ENCODE results near the gene PRXL2A.
"Not testable (repeated sequence)": the region's sequence is repeated elsewhere in the genome, so short reads cannot be mapped to it uniquely, and the experiment has no call there.

The PRXL2A gene

DNA sequence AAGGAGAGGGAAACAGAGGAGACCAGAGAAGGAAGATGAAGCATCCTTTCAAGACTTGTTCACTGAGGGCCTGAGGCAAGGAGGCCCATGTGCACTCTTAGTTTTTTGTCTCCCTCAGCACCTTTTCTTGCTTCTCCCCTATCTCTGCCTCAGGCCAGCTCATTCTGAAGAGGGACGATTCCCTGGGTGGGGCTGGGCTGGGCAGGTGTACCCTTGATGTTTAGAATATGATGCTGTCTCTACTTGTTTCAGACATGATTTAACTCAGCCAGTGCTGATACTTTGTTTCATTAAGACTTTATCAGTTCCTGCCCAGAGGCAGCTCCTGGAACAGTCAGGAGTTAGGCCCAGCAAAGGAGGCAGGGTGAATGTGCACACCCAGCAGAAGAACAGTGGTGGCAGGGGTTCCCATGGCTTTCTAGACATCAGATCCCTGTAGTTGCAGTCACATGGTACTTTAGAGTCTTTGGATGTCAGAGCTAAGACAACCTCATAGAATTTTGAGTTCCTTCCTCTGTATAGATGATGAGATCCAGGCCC, 3.4 kb downstream of the PRXL2A start:
- no peak for DNase-seq

DNA sequence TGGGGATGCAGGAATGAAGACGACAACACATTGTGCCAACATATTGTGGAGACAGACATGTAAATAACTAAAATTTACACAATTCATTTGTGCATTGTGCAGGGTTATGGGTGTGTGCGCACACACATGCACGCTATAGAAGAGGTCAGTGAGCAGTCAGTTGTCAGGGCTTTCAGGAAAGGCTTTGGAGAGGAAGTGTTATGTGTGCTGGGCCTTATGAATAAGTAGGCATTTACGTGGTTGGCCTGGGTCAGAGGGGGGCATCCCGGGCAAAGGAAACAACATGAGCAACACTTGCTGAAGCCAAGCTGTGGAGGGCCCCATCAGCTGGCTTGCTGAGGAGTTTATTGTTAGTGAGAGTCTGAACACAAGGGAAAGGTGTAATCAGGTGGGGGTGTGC, 4.1 kb downstream of the PRXL2A start:
- DNase-seq = no peak

DNA sequence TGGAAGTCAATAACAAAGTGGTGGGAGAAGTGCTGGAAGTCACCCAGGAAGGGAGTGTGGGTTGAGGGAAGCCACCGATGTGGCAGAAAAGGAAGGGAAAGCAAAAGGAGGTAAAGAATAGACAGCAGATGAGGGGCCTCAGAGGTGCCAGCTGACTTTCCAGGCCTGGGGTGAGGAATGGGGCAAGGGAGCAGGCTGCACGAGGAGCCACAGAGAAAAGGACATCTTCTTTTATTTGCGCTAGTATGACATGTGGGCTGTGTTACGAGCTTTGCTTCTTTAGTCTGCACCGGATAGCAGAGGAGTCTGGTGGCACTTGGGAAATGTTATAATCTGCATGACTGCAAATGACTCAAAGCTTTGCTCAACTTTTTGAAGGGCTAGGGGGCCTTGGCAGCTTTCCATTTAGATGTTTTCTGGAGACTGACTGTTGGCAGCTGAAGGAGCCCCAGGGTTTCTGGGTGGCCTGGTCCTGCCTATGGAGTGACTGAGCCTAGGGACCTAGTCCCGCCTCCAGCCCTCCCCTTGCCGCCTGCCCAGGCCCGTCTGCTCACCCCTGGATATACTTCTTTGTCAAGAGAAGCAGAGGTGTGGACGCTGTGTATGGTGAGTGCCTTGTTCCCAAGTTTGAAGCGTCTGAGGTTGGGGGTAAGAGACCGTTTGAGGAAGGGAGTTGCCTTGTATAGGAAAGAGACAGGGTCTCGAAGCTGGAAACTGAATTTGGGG, 5.1 kb downstream of the PRXL2A start:
- peak; percentile 91 for DNase-seq

DNA sequence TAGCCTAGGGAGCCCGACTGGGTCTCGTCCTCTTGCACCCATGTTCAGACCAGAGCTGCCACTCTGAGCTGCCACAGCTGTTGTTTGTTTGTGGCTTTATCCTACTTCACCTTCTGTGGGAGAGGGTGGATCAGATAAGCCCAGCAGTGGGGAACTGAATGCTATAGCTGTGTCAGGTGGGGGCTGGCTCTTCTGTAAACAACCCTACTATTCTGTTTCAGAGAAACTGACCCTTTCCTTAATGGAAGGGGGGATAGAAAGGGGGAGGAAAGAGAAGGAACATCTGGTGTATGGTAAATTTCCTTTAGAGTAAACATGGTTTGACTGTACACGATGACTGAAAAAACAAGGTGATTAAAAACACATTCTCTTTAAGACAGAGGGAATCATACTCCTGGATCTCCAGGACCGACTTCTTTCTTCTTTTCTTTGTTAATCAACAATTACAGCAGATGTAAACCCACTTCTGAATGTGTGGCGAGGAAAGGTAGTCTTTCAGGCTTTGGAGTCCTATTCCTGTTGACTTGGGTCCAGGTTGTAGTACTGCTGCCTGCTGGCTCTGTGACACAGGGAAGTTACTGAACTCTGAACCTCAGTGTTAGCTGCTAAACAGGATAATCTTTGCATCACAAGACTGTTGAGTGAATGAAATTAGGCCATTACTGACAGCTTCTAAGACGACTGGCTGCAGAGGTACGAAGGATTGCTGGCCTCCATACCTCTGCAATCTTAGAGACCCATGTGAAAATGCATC, 6.0 kb downstream of the PRXL2A start:
- DNase-seq = no peak

DNA sequence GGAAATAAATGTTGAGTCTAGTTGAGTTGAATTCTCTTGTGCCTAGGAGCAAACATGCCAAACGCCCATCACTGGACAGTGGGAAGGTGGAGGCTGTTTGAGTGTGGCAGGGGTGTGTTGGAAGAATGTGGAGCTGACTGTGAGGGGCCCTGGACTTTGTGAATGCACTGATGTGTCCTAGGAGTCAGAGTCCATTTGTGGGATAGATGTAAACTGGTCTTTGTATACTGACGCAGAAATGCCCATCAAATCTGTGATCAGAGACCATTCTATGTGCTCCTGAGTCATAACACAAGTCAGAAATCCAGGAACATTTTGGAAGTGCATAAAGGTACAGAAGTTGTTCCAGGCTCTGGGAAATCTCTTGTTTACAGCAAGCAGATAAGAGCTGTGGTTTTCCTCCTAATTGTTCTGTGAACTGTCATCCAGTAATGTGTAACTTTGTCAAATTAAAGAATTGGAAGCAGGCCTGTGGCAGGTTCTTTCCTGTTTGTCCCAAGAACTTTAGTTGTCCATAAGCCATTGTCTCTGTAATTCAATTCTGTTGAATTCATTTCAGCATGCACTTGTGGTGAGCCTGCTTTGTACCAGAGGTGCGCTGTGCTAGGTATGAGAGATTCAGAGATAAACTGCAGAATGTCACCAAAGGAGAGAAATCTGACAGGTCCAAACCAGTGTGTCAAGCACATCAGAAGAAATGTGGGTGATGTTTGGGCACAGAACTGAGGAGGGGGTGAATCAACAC, 7.6 kb downstream of the PRXL2A start:
- DNase-seq = no peak

DNA sequence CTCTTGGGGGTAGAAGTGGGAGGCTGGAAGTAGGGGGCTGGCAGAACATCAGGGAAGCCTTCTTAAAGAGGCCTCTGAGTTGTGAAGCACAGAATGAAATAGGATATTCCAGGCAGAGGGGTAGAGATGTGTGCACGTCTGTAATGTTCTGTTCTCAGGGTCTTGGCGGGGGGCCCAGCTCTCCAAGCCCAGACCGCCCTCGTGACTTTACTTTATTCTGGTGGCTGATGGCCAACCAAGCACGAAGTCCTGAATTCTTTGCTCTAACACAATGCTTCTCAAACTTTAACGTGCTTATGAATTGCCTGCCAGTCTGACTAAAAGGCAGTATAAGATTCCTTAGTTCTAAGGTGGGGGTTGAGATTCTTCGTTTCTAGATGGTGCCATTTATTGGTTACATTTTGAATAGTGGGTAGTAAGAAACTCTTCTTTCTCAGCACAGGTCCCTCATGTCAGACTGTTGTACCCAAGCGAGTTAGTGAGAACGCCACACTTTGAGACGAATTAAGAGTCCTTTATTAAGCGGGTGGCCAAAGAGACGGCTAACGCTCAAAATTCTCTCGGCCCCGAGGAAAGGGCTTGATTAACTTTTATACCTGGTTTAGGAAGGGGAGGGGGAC, 8.2 kb downstream of the PRXL2A start:
- DNase-seq = peak; percentile 38

DNA sequence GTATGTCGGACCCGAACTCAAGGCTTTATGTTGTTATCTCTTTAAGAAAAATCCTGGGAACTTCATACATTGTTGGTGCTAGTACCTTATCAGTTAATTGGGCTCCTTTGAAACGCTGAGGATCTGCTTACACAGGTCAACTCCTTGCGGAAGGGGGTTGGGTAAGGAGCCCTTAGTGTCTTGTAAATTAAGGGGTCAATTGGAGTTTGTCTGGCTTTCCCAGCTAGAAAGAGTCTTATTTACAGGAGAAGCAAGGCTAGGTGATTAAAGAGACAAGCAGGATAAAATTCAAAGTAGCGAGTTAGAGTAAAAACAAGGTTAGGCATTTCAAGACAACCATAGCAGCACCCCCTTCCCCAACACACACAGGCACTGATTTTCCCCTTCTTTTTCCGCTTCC, 8.9 kb downstream of the PRXL2A start:
- not testable (repeated sequence) for DNase-seq

DNA sequence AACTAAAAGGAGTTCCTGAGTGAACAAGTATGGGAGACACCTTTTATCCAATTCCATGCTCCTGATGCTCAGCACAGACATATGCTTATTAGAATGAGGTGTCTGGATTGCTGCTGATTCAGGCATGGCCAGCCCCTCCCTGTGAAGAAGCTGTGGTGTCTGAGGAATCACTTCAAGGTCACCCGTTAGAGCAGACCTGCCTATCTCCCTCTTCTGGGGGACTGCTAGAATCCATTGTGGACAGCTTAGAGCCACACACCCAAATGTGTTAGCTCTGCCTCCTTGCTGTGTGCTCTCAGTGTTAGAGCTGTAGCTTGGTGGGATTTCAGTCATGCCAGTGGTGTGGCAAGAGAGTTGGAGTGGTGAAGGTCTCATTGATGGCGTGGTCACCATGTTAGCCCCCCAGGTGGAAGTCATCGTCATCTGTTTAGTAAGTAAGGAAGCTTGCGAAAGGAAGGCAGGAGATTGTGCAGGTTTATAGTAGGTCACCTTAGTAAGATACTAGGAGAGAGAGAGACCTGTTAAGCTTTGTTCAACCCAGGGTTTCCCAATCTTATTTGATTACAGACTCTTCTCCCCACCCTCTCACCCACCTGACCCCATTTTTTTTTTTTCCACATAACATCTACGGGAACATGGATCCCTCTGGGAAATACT, 12.8 kb downstream of the PRXL2A start:
- no peak for DNase-seq

DNA sequence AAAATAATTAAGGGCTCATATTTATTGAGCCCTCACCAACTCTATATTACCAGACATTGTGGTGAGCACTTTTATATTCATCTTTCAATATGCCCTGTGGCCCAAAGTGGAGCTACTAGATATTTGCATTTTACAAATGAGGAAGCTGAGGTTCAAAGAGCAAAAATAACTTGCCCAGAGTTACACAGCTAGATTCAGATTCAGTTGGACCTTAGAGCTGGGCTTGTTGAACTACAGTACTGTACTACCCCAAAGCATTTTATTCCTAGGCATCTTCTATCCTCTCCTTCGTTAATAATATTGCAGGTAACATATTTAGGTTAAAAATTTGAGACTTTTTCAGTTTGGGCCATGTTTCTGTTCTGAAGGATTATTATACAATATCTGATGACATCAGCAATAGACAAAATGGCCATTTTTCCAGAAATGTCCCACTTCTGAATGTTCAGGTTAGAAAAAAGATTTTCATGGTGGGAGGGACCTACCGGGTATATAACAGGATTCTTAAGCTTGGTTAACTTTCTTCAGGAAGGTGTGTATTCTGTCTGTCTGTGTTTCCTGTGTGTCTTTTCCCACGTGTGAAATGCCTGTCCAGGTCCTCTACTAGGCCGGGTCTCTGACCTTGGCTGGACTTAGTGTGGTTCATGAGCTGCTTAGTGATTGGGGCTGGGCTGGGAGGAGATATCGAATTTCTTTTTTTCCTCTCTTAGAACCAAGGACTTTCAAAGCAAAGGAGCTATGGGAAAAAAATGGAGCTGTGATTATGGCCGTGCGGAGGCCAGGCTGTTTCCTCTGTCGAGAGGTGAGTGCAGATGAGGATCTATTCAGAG, 13.6 kb downstream of the PRXL2A start:
- DNase-seq = no peak

DNA sequence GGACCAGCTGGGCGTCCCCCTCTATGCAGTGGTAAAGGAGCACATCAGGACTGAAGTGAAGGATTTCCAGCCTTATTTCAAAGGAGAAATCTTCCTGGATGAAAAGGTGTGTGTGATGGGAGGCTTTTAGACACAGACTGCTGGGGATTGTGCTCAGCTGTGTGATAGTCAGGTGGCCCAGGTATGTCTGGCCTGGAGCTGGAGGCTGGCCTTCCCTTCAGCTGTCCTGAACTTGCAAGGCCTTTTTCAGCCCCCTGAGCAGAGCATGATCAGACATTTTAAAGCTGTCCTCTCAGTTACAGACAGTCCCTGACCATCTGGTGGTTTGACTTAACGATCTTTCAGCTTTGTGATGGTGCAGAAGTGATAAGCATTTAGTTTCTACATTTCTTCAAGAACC, 17.6 kb downstream of the PRXL2A start:
- no peak for DNase-seq

DNA sequence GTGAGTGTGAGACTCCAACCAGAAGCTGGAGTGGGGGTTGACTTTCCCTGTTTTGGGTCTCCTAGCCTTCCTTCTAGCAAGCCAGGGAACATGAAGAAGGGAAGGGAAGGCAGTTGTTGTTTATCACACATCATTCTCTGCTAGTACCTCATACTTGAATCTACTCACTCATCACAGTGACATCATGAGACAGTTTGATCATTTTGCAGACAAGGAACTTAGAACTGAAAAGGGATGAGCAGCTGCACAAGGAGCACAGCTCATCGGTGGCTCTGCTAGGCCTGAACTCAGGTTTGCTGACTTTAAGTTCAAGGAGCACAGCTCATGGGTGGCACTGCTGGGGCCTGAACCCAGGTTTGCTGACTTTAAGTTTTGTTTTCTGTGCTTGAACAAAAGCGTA, 19.2 kb downstream of the PRXL2A start:
- DNase-seq = no peak

DNA sequence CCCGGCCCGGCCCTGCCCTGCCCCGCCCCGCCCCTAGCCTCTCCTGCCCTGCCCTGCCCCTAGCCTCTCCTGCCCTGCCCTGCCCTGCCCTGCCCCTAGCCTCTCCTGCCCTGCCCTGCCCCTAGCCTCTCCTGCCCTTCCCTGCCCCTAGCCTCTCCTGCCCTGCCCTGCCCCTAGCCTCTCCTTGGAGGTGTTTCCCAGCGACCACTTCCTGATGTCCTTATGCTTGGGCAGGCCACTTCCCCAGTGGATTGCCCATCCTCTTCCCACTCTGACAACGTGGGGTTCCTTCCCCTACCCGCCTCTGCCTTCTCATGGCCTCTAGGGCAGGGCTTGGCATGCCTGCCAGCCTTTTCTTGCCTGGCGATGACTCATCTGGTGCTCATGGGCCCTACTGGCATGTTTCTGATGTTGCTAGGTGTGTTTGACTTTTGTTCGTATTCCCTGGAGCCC, 21.2 kb downstream of the PRXL2A start:
- DNase-seq = no peak

DNA sequence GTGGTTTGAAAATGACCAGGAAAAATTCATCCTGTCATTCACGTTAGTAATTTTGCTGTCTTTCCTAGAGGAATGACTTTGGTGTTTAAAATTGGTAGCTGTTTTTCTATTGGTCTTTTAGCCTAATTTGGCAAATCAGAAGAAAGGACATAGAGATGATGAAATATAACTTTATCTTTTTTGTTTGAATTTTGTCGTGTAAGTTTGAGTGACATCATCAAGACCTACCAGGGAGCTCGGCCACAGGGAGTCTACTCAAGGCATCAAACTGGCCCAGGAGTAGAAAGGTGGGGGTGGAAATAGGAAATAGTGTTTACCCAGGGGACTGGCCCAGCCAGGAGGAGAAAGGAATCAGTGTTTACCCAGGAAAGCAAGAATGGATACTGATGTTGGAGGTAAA, 24.8 kb downstream of the PRXL2A start:
- no peak for DNase-seq

DNA sequence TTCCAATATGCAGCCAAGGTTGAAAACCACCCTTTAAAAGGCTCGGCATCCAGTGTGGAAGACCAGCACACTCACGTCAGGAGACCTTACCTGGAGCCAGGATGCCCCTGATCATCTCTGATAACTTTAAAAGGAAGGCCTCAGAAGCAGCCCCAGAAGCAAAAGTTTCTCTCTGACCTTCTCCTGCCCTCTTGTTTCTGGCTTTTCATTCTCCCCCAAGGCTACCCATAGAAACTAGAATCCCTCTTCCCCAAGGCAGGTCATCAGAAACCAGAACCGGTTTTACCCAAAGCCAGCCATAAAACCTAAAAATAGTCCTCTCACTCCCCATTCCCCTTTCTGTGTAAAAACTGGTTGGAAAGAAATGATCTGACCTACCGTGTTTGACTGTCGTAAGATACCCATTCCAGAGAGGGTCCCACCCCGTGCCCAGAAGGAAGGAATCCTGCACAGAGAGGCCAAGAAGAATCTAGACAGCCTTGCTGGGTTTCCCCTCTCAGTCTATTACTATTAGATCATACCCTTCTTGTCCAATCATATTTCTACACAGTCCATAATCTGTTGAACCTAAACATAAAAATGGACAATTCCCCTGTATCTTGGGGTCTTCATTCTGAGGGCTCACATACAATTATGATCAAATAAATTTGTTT, 28.2 kb downstream of the PRXL2A start:
- DNase-seq = no peak

DNA sequence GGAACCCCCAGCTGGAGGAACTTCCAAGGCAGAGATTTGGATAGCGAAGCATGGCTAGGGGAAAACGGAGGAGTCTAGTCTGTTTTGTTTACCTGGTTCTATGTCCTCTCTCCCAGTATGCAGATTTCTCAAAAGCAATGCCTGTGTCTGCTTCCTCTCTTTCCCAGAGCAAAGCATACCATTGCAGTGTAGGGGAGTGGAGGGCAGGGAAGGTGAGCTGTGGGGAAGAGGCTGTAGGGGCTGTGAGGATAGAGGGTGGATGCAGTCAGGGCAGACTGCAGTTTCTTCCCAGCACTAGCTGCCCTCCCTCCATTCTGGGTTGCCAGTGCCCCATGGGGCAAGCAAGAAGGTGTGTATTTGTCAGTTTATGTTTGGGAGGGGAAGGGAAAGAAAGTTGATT, 28.9 kb downstream of the PRXL2A start:
- no peak for DNase-seq

DNA sequence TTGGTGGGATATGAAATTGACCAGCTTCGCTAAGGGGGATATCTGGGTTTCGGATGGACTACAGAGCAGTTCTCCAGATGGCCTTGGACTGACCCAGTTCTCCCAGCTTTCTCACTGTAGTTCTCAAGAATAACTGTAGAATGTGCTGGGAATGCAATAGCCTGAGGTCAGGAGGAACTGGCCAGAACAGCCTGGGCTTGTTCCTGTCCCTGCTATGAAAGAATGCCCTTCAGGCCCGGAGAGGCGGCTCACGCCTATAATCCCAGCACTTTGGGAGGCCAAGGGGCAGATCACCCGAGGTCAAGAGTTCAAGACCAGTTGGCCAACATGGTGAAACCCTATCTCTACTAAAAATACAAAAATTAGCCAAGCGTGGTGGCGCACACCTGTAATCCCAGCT, 33.5 kb downstream of the PRXL2A start:
- DNase-seq = no peak

DNA sequence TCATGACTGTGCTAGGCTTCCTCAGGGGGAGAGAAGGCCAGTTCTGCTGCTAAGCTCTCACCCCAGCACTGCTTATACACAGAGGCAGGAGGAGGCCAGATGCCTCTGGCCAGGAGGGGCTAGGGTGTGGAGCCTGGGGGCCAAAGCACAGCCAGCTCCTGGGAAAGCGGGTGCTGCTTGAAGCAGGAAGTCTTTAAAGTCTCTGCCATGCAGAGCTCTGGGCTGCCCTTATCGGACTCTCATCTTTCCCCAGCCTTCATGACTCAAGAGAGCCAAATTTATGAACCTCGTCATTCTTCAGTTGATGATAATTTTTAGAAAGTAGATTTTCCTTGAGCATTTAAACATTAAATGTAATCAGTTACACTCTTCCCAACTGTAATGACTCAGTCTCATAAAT, 34.5 kb downstream of the PRXL2A start:
- DNase-seq = no peak

DNA sequence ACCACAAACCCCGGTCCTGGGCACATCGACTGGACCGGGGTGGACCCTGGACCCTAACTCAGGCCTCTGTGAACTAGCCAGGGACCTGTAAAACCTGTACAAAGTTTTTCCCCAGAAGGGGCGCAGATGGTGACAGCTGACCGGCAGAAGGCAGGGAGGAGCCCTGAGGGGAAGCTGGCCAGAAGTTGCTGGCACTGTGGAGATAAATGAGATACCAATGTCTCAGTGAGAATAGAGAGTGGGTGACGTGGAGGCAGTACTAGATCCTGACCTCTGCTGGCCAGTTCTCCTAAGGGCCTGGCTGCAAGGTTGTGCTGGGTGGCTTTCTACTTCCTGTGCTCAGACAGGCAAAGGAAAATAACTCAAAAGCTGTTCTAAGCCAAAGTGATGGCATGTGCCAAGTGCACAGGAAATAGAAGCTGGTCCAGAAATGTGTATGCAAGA, 35.2 kb downstream of the PRXL2A start:
- DNase-seq = peak; percentile 31

DNA sequence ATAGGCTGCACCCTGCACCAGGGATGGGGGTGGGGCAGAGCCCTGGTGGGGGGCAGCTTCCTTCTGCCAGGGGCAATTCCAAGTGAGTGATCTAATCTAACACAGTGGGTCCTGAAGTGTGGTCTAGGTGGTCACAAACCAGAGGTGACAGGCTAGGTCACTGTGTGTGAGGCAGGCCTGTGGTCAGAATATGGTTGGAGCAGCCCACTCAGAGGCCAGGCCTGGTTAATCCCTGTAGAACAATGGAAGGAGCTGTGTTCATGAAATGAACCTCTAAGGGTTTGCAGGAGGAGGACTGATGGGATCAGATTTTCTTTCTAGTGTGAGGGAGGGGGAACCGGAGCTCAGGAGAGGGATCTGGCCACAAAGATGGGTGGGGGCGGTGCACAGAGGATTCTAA, 35.8 kb downstream of the PRXL2A start:
- no peak for DNase-seq

DNA sequence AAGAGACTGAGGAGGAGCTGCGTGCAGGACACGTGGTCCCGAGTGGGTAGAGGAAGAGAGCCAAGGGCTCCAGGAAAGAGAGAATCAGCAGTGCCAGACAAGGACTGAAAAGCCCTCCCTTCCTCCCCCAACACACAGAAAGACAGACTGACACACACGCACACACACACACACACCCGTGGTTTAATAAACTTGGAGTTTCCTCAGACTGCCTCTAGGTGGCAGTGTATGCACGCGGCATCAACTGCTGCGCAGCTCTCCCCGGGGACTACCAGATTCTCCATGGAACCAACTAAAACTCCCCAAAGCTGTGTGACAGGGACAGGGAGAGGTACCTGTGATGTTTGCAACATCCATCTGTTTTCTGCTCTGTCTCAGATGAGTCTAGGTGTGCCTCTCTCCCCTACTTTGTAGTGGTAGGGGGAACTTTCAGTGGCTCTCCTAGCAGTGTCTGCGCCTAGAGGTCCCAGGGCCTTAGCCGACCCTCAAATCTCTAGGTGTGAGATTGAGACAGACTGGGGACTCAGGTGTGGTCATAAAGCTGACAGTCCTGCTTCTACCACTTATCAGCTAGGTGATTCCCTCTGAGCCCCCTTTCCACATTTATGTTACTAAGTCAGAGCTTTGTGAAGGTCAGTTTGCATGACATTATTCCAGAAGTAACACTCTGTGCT, 36.4 kb downstream of the PRXL2A start:
- DNase-seq = peak; percentile 82
